HepG2 (cell line): ENCODE measurements around the gene GGCT. TPM values are rescaled to one million over a fixed set of nuclear protein-coding genes. Genes with fewer than 3 reads are reported as not detected.

Experiments used
- ATAC-seq: fragments of 200-7000 bp; cut with Tn5 transposase; 3 replicates; pipeline ENCODE4 v1.9.1; 2020; ENCODE audit warnings: mild to moderate bottlenecking, moderate library complexity
- BruUV-seq: library from RNA; stranded (reverse); fragments of 400-500 nt; replicated peaks from 2 replicates; lab custom pipeline; 2021; lab: Mats Ljungman, UMichigan
- CTCF ChIA-PET: fragments of 300-600 bp; formaldehyde crosslinking; extraction: SDS; loops from one replicate; lab custom pipeline; 2021; ENCODE audit warnings: low total read pairs, inconsistent platforms, low intra/inter-chr PET ratio; lab: Yijun Ruan, JAX
- POLR2A ChIA-PET: fragments of 350-600 bp; sonication (Branson Sonifier 250); formaldehyde crosslinking; loops from one replicate; lab custom pipeline; 2020; ENCODE audit warnings: antibody characterized with exemption, inconsistent platforms; lab: Yijun Ruan, JAX
- DNase-seq: peaks from one replicate; pipeline ENCODE4 v3.0.0-alpha.2; 2015; ENCODE audit warnings: low spot score
- FAIRE-seq: peaks from 3 replicates; lab custom pipeline; 2011; peaks lifted over from hg19 to GRCh38; lab: Jason Lieb, UNC
- H2AFZ ChIP-seq: one replicate; pipeline ENCODE4 v1.6.1; 2011; ENCODE audit warnings: low read length, inconsistent platforms
- H3K27ac ChIP-seq: fragments of 300-600 bp; 3 replicates; pipeline ENCODE4 v1.8.0; 2011; ENCODE audit warnings: mixed run types, mild to moderate bottlenecking, mixed read lengths, low read length, inconsistent platforms; ENCODE audit not compliant: insufficient read depth; ENCODE audit errors: extremely low read length
- H3K27me3 ChIP-seq, 2 experiments: fragments of 200-600 bp in 1 of 2; 2 replicates in 1 of 2; 3 replicates in 1 of 2; pipeline versions ENCODE4 v1.6.0 to v1.8.0; 2011; ENCODE audit warnings: low read length in 2 of 2, mild to moderate bottlenecking in 2 of 2, moderate library complexity in 2 of 2, inconsistent platforms in 1 of 2; ENCODE audit not compliant: insufficient read depth in 2 of 2, control insufficient read depth in 1 of 2
- H3K36me3 ChIP-seq, 2 experiments: fragments of 200-600 bp in 1 of 2; replicated peaks in 1 of 2; 2 replicates in 1 of 2; 3 replicates in 1 of 2; pipeline versions ENCODE4 v1.5.1 to v1.8.0; 2011; ENCODE audit warnings: low read length in 2 of 2, inconsistent platforms in 1 of 2; ENCODE audit not compliant: insufficient read depth in 2 of 2, control insufficient read depth in 1 of 2
- H3K4me1 ChIP-seq: 2 replicates; pipeline ENCODE4 v1.5.1; 2012; ENCODE audit warnings: low read length, inconsistent platforms; ENCODE audit not compliant: insufficient read depth
- H3K4me2 ChIP-seq: 2 replicates; pipeline ENCODE4 v1.6.0; 2011; ENCODE audit warnings: low read depth, low read length, inconsistent platforms
- H3K4me3 ChIP-seq, 3 experiments: fragments of 200-600 bp in 1 of 3; sonication (generic), shearing (Covaris generic) in 1 of 3; replicated peaks in 1 of 3; 2 replicates each; pipeline ENCODE4 v1.5.1; 2011 to 2016; ENCODE audit warnings: low read length in 3 of 3, inconsistent platforms in 2 of 3, low read depth in 2 of 3, mild to moderate bottlenecking in 2 of 3, control low read depth in 1 of 3, mixed read lengths in 1 of 3; ENCODE audit not compliant: insufficient read depth in 1 of 3
- H3K79me2 ChIP-seq: one replicate; pipeline ENCODE4 v1.6.1; 2011; ENCODE audit warnings: low read length, inconsistent platforms; ENCODE audit not compliant: insufficient read depth
- H3K9ac ChIP-seq: 2 replicates; pipeline ENCODE4 v1.6.0; 2011; ENCODE audit warnings: mild to moderate bottlenecking, low read depth, low read length, inconsistent platforms; ENCODE audit not compliant: insufficient read depth
- H3K9me3 ChIP-seq: 2 replicates; pipeline ENCODE4 v1.5.1; 2012; ENCODE audit warnings: mild to moderate bottlenecking, low read length
- H4K20me1 ChIP-seq: 2 replicates; pipeline ENCODE4 v1.6.0; 2011; ENCODE audit warnings: inconsistent platforms, mild to moderate bottlenecking, low read length, moderate library complexity; ENCODE audit not compliant: insufficient read depth
- CTCF ChIP-seq: sonication (generic); formaldehyde crosslinking; IDR thresholded peaks from 2 replicates; pipeline ENCODE4 v1.5.0; 2020; ENCODE audit warnings: mild to moderate bottlenecking, missing genetic modification reagents, moderate library complexity
- FOSL2 ChIP-seq: sonication (generic); formaldehyde crosslinking; IDR thresholded peaks from 2 replicates; pipeline ENCODE4 v1.4.0; 2020; ENCODE audit warnings: missing genetic modification reagents
- FOXK1 ChIP-seq: sonication (generic); formaldehyde crosslinking; IDR thresholded peaks from 2 replicates; pipeline ENCODE4 v1.4.0; 2020; ENCODE audit warnings: low read depth, missing genetic modification reagents, borderline replicate concordance
- GLI4 ChIP-seq: sonication (generic); formaldehyde crosslinking; IDR thresholded peaks from 2 replicates; pipeline ENCODE4 v1.5.1; 2020; ENCODE audit warnings: missing genetic modification reagents, mild to moderate bottlenecking, moderate library complexity, borderline replicate concordance
- NKX3-1 ChIP-seq: sonication (generic); formaldehyde crosslinking; IDR thresholded peaks from 2 replicates; pipeline ENCODE4 v1.5.0; 2020; ENCODE audit warnings: missing genetic modification reagents
- PITX1 ChIP-seq: sonication (generic); formaldehyde crosslinking; IDR thresholded peaks from 2 replicates; pipeline ENCODE4 v1.5.1; 2020; ENCODE audit warnings: mild to moderate bottlenecking, missing genetic modification reagents
- POLR2AphosphoS5 ChIP-seq: IDR thresholded peaks from 2 replicates; pipeline ENCODE4 v1.6.1; 2012; ENCODE audit warnings: low read depth, low read length
- RAD21 ChIP-seq: fragments of 450-650 bp; formaldehyde crosslinking; IDR thresholded peaks from 2 replicates; pipeline ENCODE4 v1.5.0; 2020; ENCODE audit warnings: mild to moderate bottlenecking
- SMARCE1 ChIP-seq: fragments of 450-650 bp; IDR thresholded peaks from 2 replicates; pipeline ENCODE4 v1.6.1; 2017; ENCODE audit warnings: borderline replicate concordance
- SP1 ChIP-seq, 2 experiments: fragments of 450-650 bp in 1 of 2; sonication (generic) in 1 of 2; formaldehyde crosslinking in 1 of 2; IDR thresholded peaks; 2 replicates each; pipeline versions ENCODE4 v1.4.0 to v1.6.1; 2016 to 2020; ENCODE audit warnings: missing genetic modification reagents in 1 of 2
- ZBTB34 ChIP-seq: sonication (generic); formaldehyde crosslinking; IDR thresholded peaks from 2 replicates; pipeline ENCODE4 v1.8.0; 2022; ENCODE audit warnings: mild to moderate bottlenecking, missing genetic modification reagents
- ZNF260 ChIP-seq: sonication (generic); formaldehyde crosslinking; IDR thresholded peaks from 2 replicates; pipeline ENCODE4 v1.4.0; 2020; ENCODE audit warnings: missing genetic modification reagents, low read depth, mild to moderate bottlenecking, borderline replicate concordance
- ZNF30 ChIP-seq: sonication (generic); formaldehyde crosslinking; IDR thresholded peaks from 2 replicates; pipeline ENCODE4 v1.5.0; 2020; ENCODE audit warnings: mild to moderate bottlenecking, missing genetic modification reagents
- ZNF317 ChIP-seq: sonication (generic); formaldehyde crosslinking; IDR thresholded peaks from 2 replicates; pipeline ENCODE4 v1.5.0; 2020; ENCODE audit warnings: mild to moderate bottlenecking, missing genetic modification reagents
- ZNF414 ChIP-seq: sonication (generic); formaldehyde crosslinking; IDR thresholded peaks from 2 replicates; pipeline ENCODE4 v1.5.0; 2020; ENCODE audit warnings: missing genetic modification reagents
- ZNF503 ChIP-seq: sonication (generic); formaldehyde crosslinking; IDR thresholded peaks from 2 replicates; pipeline ENCODE4 v1.4.0; 2020; ENCODE audit warnings: missing genetic modification reagents
- WGBS: methylation state at CpG from one replicate; pipeline ENCODE4 v1.1.6; 2017; ENCODE audit warnings: low lambda C conversion rate; 5-methylcytosine and 5-hydroxymethylcytosine counted together
- in situ Hi-C: cut with HindIII; loops from 2 replicates; pipeline ENCODE4 v1.10.0; 2017; ENCODE audit warnings: low pct_unique_long_range_greater_than_20kb; ENCODE audit not compliant: extremely low pct_ligation_motif_present
- intact Hi-C: fragments of 100-400 bp; cut with micrococcal nuclease; formaldehyde crosslinking; loops from one replicate; pipeline ENCODE4 v1.10.0; 2022; ENCODE audit not compliant: unreplicated experiment
- polyA plus RNA-seq, 8 experiments: library from polyadenylated mRNA; depleted of rRNA in 3 of 8; stranded (reverse) in 7 of 8; unstranded in 1 of 8; fragments of >200 nt; fragmentation: Illumina TruSeq in 4 of 8; extraction: Trizol in 4 of 8; gene quantifications; 2 replicates each; pipeline versions ENCODE4 v1.2.1 to v1.2.3, GENCODE V29; 2011 to 2016; ENCODE audit warnings: low read depth in 4 of 8, missing spikeins in 1 of 8, mixed read lengths in 1 of 8; ENCODE audit not compliant: insufficient read depth in 1 of 8
- total RNA-seq, 5 experiments: library from RNA; depleted of rRNA; stranded (reverse); fragments of >200 nt; fragmentation: Illumina TruSeq; extraction: Trizol; gene quantifications; 2 replicates each; pipeline ENCODE4 v1.2.3, GENCODE V29; 2016; ENCODE audit warnings: low read depth in 1 of 5

Gene GGCT
- total and polyA plus RNA-seq, 2 of the 13 experiments (the other 11 are each of a cell fraction or from before 2014, with no cell fraction given), result 19.5 to 78.3 TPM

GRCh38 chr7:30548845-30549244 is 44.2 kb upstream of the GGCT start (continued):
- TF ChIP-seq SP1 (IDR thresholded peaks at IDR 0.05) (no peak), SP1 (CRISPR knock-in tag; IDR thresholded peaks at IDR 0.05) (peak; percentile 35; the same call in 1 of the 2 replicates), CTCF (CRISPR knock-in tag) (peak; percentile 88), FOXK1 (peak; percentile 89; the same call in 1 of the 2 replicates), ZBTB34 (CRISPR knock-in tag) (no peak), NKX3-1 (CRISPR knock-in tag) (no peak), ZNF317 (no peak), ZNF414 (CRISPR knock-in tag) (no peak), FOSL2 (0 out of 2 replicates have a peak, but pooled peaks have one; percentile 12), PITX1 (CRISPR knock-in tag) (no peak), RAD21 (peak; percentile 67)

GRCh38 chr7:30546596-30546995 is 42.0 kb upstream of the GGCT start:
- 92% methylated on average over 4 of the region's 4 CpGs for WGBS
- ATAC-seq (no peak), FAIRE-seq (no peak), DNase-seq (no peak)
- Histone ChIP-seq H3K79me2 (no peaks in the 10 kb centered on the region), H3K9ac (no peak overlapping the region), H3K27ac (no peak overlapping the region), H3K4me3 (no peak overlapping the region), H2AFZ (no peak overlapping the region), H3K36me3 (no peaks in the 10 kb centered on the region), H3K9me3 (no peaks in the 10 kb centered on the region), H3K27me3 (no peaks in the 10 kb centered on the region), H4K20me1 (no peaks in the 10 kb centered on the region), H3K4me2 (no peak overlapping the region), H3K4me1 (peaks cover 19% of the 10 kb centered on the region)
- BruUV-seq, result no TSS peak
- ChIA-PET CTCF (no interaction called here), POLR2A (no interaction called here)
- in situ Hi-C loops (no loop called here), intact Hi-C loops (loop anchor here (10.0 kb wide), 1 partner anchor 198 kb away; no protein-coding TSS in a partner anchor)
- TF ChIP-seq ZNF30 (no peak), POLR2AphosphoS5 (no peak), GLI4 (no peak), ZNF260 (CRISPR knock-in tag) (no peak), ZNF503 (CRISPR knock-in tag) (no peak), SMARCE1 (no peak)
